Endothelial cell of umbilical vein (primary cell): ENCODE measurements around the gene CCNJL. TPM values are rescaled to one million over a fixed set of nuclear protein-coding genes. Genes with fewer than 3 reads are reported as not detected.

ENCODE experiments used
- BruUV-seq: library from RNA; stranded (reverse); fragments of 400-500 nt; replicated peaks from 2 replicates; lab custom pipeline; 2021; lab: Mats Ljungman, UMichigan
- CTCF ChIA-PET: fragments of 300-600, 350-600 bp; sonication (Branson Sonifier 250); formaldehyde crosslinking; loops from one replicate; lab custom pipeline; 2021; ENCODE audit warnings: antibody characterized with exemption, inconsistent platforms; lab: Charles Lee
- POLR2A ChIA-PET: fragments of 300-600, 350-600 bp; sonication (Branson Sonifier 250); formaldehyde crosslinking; loops from one replicate; lab custom pipeline; 2021; ENCODE audit warnings: antibody characterized with exemption, inconsistent platforms; lab: Charles Lee
- DNase-seq: peaks from one replicate; pipeline ENCODE4 v3.0.0-alpha.2; 2011; ENCODE audit warnings: low read depth, low spot score
- FAIRE-seq: peaks from 2 replicates; lab custom pipeline; 2011; peaks lifted over from hg19 to GRCh38; lab: Jason Lieb, UNC
- H2AFZ ChIP-seq: 2 replicates; pipeline ENCODE4 v1.6.0; 2012; ENCODE audit warnings: low read depth, low read length, control low read depth, inconsistent platforms
- H3K27ac ChIP-seq: 2 replicates; pipeline ENCODE4 v1.5.1; 2011; ENCODE audit warnings: low read depth, mild to moderate bottlenecking, control low read depth, low read length, moderate library complexity; ENCODE audit not compliant: insufficient read depth
- H3K27me3 ChIP-seq, 2 experiments: 2 replicates each; pipeline versions ENCODE4 v1.6.0 to v1.6.1; 2011; ENCODE audit warnings: low read length in 2 of 2, mixed read lengths in 1 of 2; ENCODE audit not compliant: control insufficient read depth in 2 of 2, insufficient read depth in 2 of 2
- H3K36me3 ChIP-seq, 2 experiments: 2 replicates in 1 of 2; 3 replicates in 1 of 2; pipeline ENCODE4 v1.5.1; 2011; ENCODE audit warnings: low read length in 2 of 2, mild to moderate bottlenecking in 1 of 2, moderate library complexity in 1 of 2; ENCODE audit not compliant: control insufficient read depth in 2 of 2, insufficient read depth in 2 of 2; ENCODE audit errors: extremely low read depth in 1 of 2
- H3K4me1 ChIP-seq: 3 replicates; pipeline ENCODE4 v1.5.1; 2011; ENCODE audit warnings: mild to moderate bottlenecking, low read length; ENCODE audit not compliant: control insufficient read depth, insufficient read depth; ENCODE audit errors: extremely low read depth
- H3K4me2 ChIP-seq: 2 replicates; pipeline ENCODE4 v1.6.1; 2011; ENCODE audit warnings: low read length, control low read depth, mixed read lengths; ENCODE audit not compliant: insufficient read depth
- H3K4me3 ChIP-seq, 3 experiments: fragments of 200-600 bp in 1 of 3; sonication (generic), shearing (Covaris generic) in 1 of 3; replicated peaks in 1 of 3; 2 replicates each; pipeline ENCODE4 v1.5.1; 2011 to 2016; ENCODE audit warnings: control low read depth in 3 of 3, low read length in 3 of 3, mild to moderate bottlenecking in 2 of 3, inconsistent platforms in 1 of 3, low read depth in 1 of 3, moderate library complexity in 1 of 3; ENCODE audit not compliant: insufficient read depth in 1 of 3
- H3K79me2 ChIP-seq: 2 replicates; pipeline ENCODE4 v1.6.0; 2012; ENCODE audit warnings: low read length, inconsistent platforms; ENCODE audit not compliant: control insufficient read depth, insufficient read depth
- H3K9ac ChIP-seq: replicated peaks from 2 replicates; pipeline ENCODE3; 2011; ENCODE audit warnings: low read length, control low read depth; ENCODE audit not compliant: insufficient read depth; ENCODE audit errors: extremely low read depth
- H3K9me1 ChIP-seq: replicated peaks from 3 replicates; pipeline ENCODE4 v1.6.0; 2011; ENCODE audit warnings: mild to moderate bottlenecking, low read length; ENCODE audit not compliant: control insufficient read depth, insufficient read depth; ENCODE audit errors: extremely low read depth
- H3K9me3 ChIP-seq: replicated peaks from 2 replicates; pipeline ENCODE4 v1.5.1; 2012; ENCODE audit warnings: low read length, inconsistent platforms; ENCODE audit not compliant: control insufficient read depth, insufficient read depth
- H4K20me1 ChIP-seq: replicated peaks from 2 replicates; pipeline ENCODE3; 2011; ENCODE audit warnings: mild to moderate bottlenecking, low read length; ENCODE audit not compliant: control insufficient read depth, insufficient read depth; ENCODE audit errors: extremely low read depth
- CTCF ChIP-seq, 2 donors: IDR thresholded peaks; 1 replicate in 1 of 2; 2 replicates in 1 of 2; pipeline ENCODE4 v1.5.1; 2011; ENCODE audit warnings: low read length in 2 of 2, mild to moderate bottlenecking in 2 of 2, moderate library complexity in 2 of 2, control low read depth in 1 of 2, inconsistent platforms in 1 of 2, low read depth in 1 of 2; ENCODE audit not compliant: insufficient read depth in 1 of 2; ENCODE audit errors: extremely low read depth in 1 of 2
- EZH2 ChIP-seq: IDR thresholded peaks from 2 replicates; pipeline ENCODE4 v1.6.1; 2012; ENCODE audit warnings: borderline replicate concordance, low read depth, mild to moderate bottlenecking, moderate library complexity, low read length, inconsistent platforms; ENCODE audit not compliant: severe bottlenecking
- FOS ChIP-seq: IDR thresholded peaks from 2 replicates; pipeline ENCODE4 v1.6.1; 2011; ENCODE audit warnings: mild to moderate bottlenecking, low read length, moderate library complexity, borderline replicate concordance; ENCODE audit not compliant: insufficient read depth
- JUN ChIP-seq: IDR thresholded peaks from 2 replicates; pipeline ENCODE4 v1.6.1; 2011; ENCODE audit warnings: borderline replicate concordance, low read depth; ENCODE audit not compliant: insufficient read length, insufficient read depth
- MAX ChIP-seq: IDR thresholded peaks from 2 replicates; pipeline ENCODE4 v1.6.1; 2011; ENCODE audit not compliant: insufficient read depth, insufficient read length
- MYC ChIP-seq: IDR thresholded peaks from one replicate; pipeline ENCODE4 v1.6.1; 2011; ENCODE audit warnings: mild to moderate bottlenecking, low read depth, low read length
- POLR2A ChIP-seq: IDR thresholded peaks from 2 replicates; pipeline ENCODE4 v1.6.1; 2012; ENCODE audit warnings: low read depth, mild to moderate bottlenecking, control low read depth, low read length
- dilution Hi-C: fragments of 300-500 bp; cut with MboI; formaldehyde crosslinking; loops from one replicate; pipeline ENCODE4 v1.15.0; 2019; ENCODE audit warnings: low sequenced_read_pairs; ENCODE audit not compliant: extremely low pct_ligation_motif_present
- intact Hi-C: fragments of 100-400 bp; cut with micrococcal nuclease; formaldehyde crosslinking; loops from one replicate; pipeline ENCODE4 v1.10.0; 2022
- polyA plus RNA-seq, 4 experiments: library from polyadenylated mRNA; depleted of rRNA in 3 of 4; stranded (reverse) in 3 of 4; unstranded in 1 of 4; fragments of >200 nt; gene quantifications; 2 replicates each; pipeline versions ENCODE4 v1.2.1 to v1.2.3, GENCODE V29; 2011 to 2012; ENCODE audit warnings: missing spikeins in 1 of 4
- total RNA-seq: library from RNA; stranded (reverse); gene quantifications from 2 replicates; pipeline ENCODE4 v1.2.3, GENCODE V29; 2021

The CCNJL gene
- total and polyA plus RNA-seq, 2 donors (not counting 3 experiments of a cell fraction or from before 2014, with no cell fraction given): 20.0 to 21.3 TPM

DNA sequence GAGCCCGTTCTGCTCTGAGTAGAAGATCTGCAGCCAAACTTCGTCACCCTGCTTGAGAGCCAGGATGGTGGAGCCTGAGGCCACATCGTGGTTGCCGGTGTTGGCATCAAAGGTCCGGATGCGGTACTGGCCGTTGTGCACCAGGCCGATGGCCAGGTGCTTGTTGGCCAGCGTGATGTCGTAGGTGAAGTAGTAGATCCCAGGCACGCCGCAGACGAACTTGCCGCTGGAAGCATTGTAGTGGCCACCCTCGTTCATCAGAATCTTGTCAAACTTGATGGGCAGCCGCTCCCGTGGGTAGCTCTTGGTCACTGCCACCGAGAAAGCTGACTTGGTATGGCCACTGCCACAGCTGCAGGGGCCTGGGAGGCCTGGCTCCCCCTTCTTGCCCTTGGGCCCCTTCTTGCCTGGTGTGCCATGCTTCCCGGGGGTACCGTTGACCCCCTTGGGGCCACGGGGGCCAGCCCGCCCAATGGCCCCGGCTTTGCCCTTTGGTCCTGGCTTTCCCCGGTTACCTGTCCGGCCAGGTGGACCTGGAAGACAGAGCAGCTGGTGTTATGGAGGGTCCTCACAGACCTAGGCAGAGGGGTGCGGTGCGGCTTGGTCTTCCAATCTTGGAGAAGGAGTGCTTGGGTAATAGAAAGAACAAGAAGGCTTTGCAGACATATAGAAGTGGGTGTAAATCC is 37.0 kb upstream of the CCNJL start:
- DNase-seq (no peak), FAIRE-seq (no peak)
- no TSS peak for BruUV-seq
- Histone ChIP-seq H3K9ac (no peak overlapping the region), H3K4me3 (no peak overlapping the region), H3K4me1 (no peaks in the 10 kb centered on the region), H2AFZ (no peak overlapping the region), H3K36me3 (no peaks in the 10 kb centered on the region), H3K9me3 (no peaks in the 10 kb centered on the region), H4K20me1 (no peaks in the 10 kb centered on the region), H3K9me1 (no peaks in the 10 kb centered on the region), H3K79me2 (no peaks in the 10 kb centered on the region), H3K4me2 (no peak overlapping the region), H3K27me3 (no peaks in the 10 kb centered on the region), H3K27ac (no peak overlapping the region)
- CTCF ChIA-PET: interaction anchor here (0.9 to 13.5 kb wide), 3 partner anchors 41 to 326 kb away, joined by 3 to 243 read pairs (median 8); no protein-coding TSS in a partner anchor
- POLR2A ChIA-PET: no interaction called here
- intact Hi-C loops: no loop called here
- dilution Hi-C loops: no loop called here
- TF ChIP-seq MAX (no peak), JUN (no peak), EZH2 (no peak), FOS (no peak)

DNA sequence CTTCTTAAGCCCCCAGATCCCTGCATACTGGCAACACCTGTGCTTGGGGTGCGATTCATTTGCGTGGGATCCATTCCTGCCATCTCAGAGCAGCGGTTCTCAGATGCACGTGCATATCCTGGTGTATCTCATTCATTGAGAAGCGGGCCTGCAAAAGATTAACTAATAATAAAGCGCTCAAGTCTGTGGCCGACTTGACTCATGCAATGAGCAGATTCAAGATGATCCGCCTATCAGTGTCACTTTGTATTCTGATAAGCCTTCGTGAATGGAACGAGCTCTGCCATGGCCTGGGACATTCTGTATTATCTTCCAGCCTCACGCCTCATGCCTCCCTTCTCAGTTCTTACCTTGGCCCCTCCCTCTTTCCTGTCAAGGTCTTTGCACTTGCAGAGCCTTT is 35.7 kb upstream of the CCNJL start:
- dilution Hi-C loops: no loop called here
- no peaks in the 10 kb centered on the region for H3K36me3 ChIP-seq
- POLR2A ChIA-PET: no interaction called here
- intact Hi-C loops: no loop called here
- H3K4me1 ChIP-seq: no peaks in the 10 kb centered on the region
- BruUV-seq: no TSS peak
- H3K9me3 ChIP-seq: no peaks in the 10 kb centered on the region
- FAIRE-seq (no peak), DNase-seq (no peak)
- no peak overlapping the region for H3K4me3 ChIP-seq
- H3K9ac ChIP-seq: no peak overlapping the region
- H3K27me3 ChIP-seq: no peaks in the 10 kb centered on the region
- CTCF ChIA-PET: interaction anchor here (0.7 to 13.5 kb wide), 5 partner anchors 43 to 325 kb away, joined by 3 to 243 read pairs (median 8); no protein-coding TSS in a partner anchor
- H3K9me1 ChIP-seq: no peaks in the 10 kb centered on the region
- H3K27ac ChIP-seq: no peak overlapping the region
- TF ChIP-seq FOS (no peak), CTCF (IDR thresholded peaks at IDR 0.05; ENCODE audit: extremely low read depth in 1 of 2, insufficient read depth in 1 of 2, low read depth in 1 of 2, low read length in 2 of 2) (no peak), MAX (no peak), MYC (no peak), EZH2 (no peak), JUN (no peak), POLR2A (no peak)
- H3K4me2 ChIP-seq: no peak overlapping the region
- no peak overlapping the region for H2AFZ ChIP-seq
- no peaks in the 10 kb centered on the region for H4K20me1 ChIP-seq
- no peaks in the 10 kb centered on the region for H3K79me2 ChIP-seq
